Measurements from ENCODE around the gene NELFE.

NELFE gene

GRCh38 chr6:31954511-31954910, 4.3 kb downstream of the NELFE start:
- TF ChIP-seq CTCF (IDR thresholded peaks at IDR 0.05; ENCODE audit: low read depth, low read length) = no peak
- H3K4me3 ChIP-seq (replicated peaks in 1 of 2; ENCODE audit: low read depth in 2 of 2, low read length in 2 of 2) = no peak overlapping the region
- no peak for DNase-seq (ENCODE audit: low read depth in 2 of 2)

- no peak overlapping the region for H3K4me3 ChIP-seq (replicated peaks in 1 of 2; ENCODE audit: low read depth in 2 of 2, low read length in 2 of 2)
- TF ChIP-seq CTCF (IDR thresholded peaks at IDR 0.05; ENCODE audit: low read depth, low read length) = no peak
- no peak for DNase-seq (ENCODE audit: low read depth in 2 of 2)
Observed at GRCh38 chr6:31952890-31953289, 5.9 kb downstream of the NELFE start.

- peak; percentile 87 for TF ChIP-seq CTCF (IDR thresholded peaks at IDR 0.05; ENCODE audit: low read depth, low read length)
- no peak overlapping the region for H3K4me3 ChIP-seq (replicated peaks in 1 of 2; ENCODE audit: low read depth in 2 of 2, low read length in 2 of 2)
- DNase-seq (ENCODE audit: low read depth in 2 of 2) = peak; percentile 74 to 77
Observed at GRCh38 chr6:31952140-31952805, 6.5 kb downstream of the NELFE start.

- no peak for TF ChIP-seq CTCF (IDR thresholded peaks at IDR 0.05; ENCODE audit: low read depth, low read length)
- no peak for DNase-seq (ENCODE audit: low read depth in 2 of 2)
- no peak overlapping the region for H3K4me3 ChIP-seq (replicated peaks in 1 of 2; ENCODE audit: low read depth in 2 of 2, low read length in 2 of 2)
Observed at GRCh38 chr6:31949926-31950548, 8.7 kb downstream of the NELFE start.

- no peak overlapping the region for H3K4me3 ChIP-seq (replicated peaks in 1 of 2; ENCODE audit: low read depth in 2 of 2, low read length in 2 of 2)
- peak in 1 of 2 donors; percentile 69 for DNase-seq (ENCODE audit: low read depth in 2 of 2)
- TF ChIP-seq CTCF (IDR thresholded peaks at IDR 0.05; ENCODE audit: low read depth, low read length) = no peak
Observed at GRCh38 chr6:31948753-31949413, 9.9 kb downstream of the NELFE start.

- no peak for TF ChIP-seq CTCF (IDR thresholded peaks at IDR 0.05; ENCODE audit: low read depth, low read length)
Observed at GRCh38 chr6:31948306-31948705, 10.5 kb downstream of the NELFE start.

More at GRCh38 chr6:31948306-31948705, 10.5 kb downstream of the NELFE start:
- no peak for DNase-seq (ENCODE audit: low read depth in 2 of 2)
- no peak overlapping the region for H3K4me3 ChIP-seq (replicated peaks in 1 of 2; ENCODE audit: low read depth in 2 of 2, low read length in 2 of 2)

Data from cardiac fibroblast (primary cell).